HepG2 (cell line): ENCODE data around the gene LTB4R. TPM values are rescaled to one million over a fixed set of nuclear protein-coding genes. Genes with fewer than 3 reads are reported as not detected.

ENCODE experiments used
- ARID2 ChIP-seq: sonication (generic); formaldehyde crosslinking; IDR thresholded peaks from 2 replicates; pipeline ENCODE4 v1.8.1; 2022; ENCODE audit warnings: mild to moderate bottlenecking, missing genetic modification reagents, borderline replicate concordance
- CAMTA2 ChIP-seq: sonication (generic); formaldehyde crosslinking; IDR thresholded peaks from 2 replicates; pipeline ENCODE4 v1.4.0; 2020; ENCODE audit warnings: mild to moderate bottlenecking, missing genetic modification reagents, borderline replicate concordance
- CENPX ChIP-seq: sonication (generic); formaldehyde crosslinking; IDR thresholded peaks from 2 replicates; pipeline ENCODE4 v1.9.0; 2021; ENCODE audit warnings: mild to moderate bottlenecking, missing genetic modification reagents, moderate library complexity
- FOXK2 ChIP-seq: fragments of 450-650 bp; IDR thresholded peaks from 2 replicates; pipeline ENCODE4 v1.6.1; 2016
- KDM5B ChIP-seq: sonication (generic); formaldehyde crosslinking; IDR thresholded peaks from 2 replicates; pipeline ENCODE4 v1.4.0; 2020; ENCODE audit warnings: missing genetic modification reagents, mild to moderate bottlenecking, borderline replicate concordance
- MNT ChIP-seq: fragments of 450-650 bp; IDR thresholded peaks from 2 replicates; pipeline ENCODE4 v1.6.1; 2016
- PAWR ChIP-seq: sonication (generic); formaldehyde crosslinking; IDR thresholded peaks from 2 replicates; pipeline ENCODE4 v1.4.0; 2020; ENCODE audit warnings: missing genetic modification reagents, mild to moderate bottlenecking, borderline replicate concordance
- RAD51 ChIP-seq: fragments of 450-650 bp; IDR thresholded peaks from 2 replicates; pipeline ENCODE4 v1.6.1; 2016; ENCODE audit warnings: borderline replicate concordance
- RBAK ChIP-seq: sonication (generic); formaldehyde crosslinking; IDR thresholded peaks from 2 replicates; pipeline ENCODE4 v1.5.1; 2020; ENCODE audit warnings: mild to moderate bottlenecking, missing genetic modification reagents
- REPIN1 ChIP-seq: sonication (generic); formaldehyde crosslinking; IDR thresholded peaks from 2 replicates; pipeline ENCODE4 v1.8.0; 2022; ENCODE audit warnings: missing genetic modification reagents, low read depth, mild to moderate bottlenecking, borderline replicate concordance
- REST ChIP-seq, 2 experiments: IDR thresholded peaks; 2 replicates each; pipeline ENCODE4 v1.6.1; 2011 to 2012; ENCODE audit warnings: low read length in 2 of 2, borderline replicate concordance in 1 of 2, low read depth in 1 of 2, mild to moderate bottlenecking in 1 of 2, moderate library complexity in 1 of 2
- SIX1 ChIP-seq: sonication (generic); formaldehyde crosslinking; IDR thresholded peaks from 2 replicates; pipeline ENCODE4 v1.4.0; 2020; ENCODE audit warnings: missing genetic modification reagents, borderline replicate concordance
- SNAPC5 ChIP-seq: sonication (generic); formaldehyde crosslinking; IDR thresholded peaks from 2 replicates; pipeline ENCODE4 v1.8.1; 2023; ENCODE audit warnings: mild to moderate bottlenecking, missing genetic modification reagents, borderline replicate concordance
- TBP ChIP-seq: sonication (generic); formaldehyde crosslinking; IDR thresholded peaks from 2 replicates; pipeline ENCODE4 v1.5.0; 2020; ENCODE audit warnings: missing genetic modification reagents
- TEAD2 ChIP-seq: sonication (generic); formaldehyde crosslinking; IDR thresholded peaks from 2 replicates; pipeline ENCODE4 v1.9.0; 2021; ENCODE audit warnings: missing genetic modification reagents
- ZFP90 ChIP-seq: sonication (generic); formaldehyde crosslinking; IDR thresholded peaks from 2 replicates; pipeline ENCODE4 v1.8.0; 2022; ENCODE audit warnings: missing genetic modification reagents, mild to moderate bottlenecking, inconsistent platforms, borderline replicate concordance
- ZIK1 ChIP-seq: sonication (generic); formaldehyde crosslinking; IDR thresholded peaks from 2 replicates; pipeline ENCODE4 v1.5.0; 2020; ENCODE audit warnings: mild to moderate bottlenecking, low read depth, missing genetic modification reagents, borderline replicate concordance
- ZNF235 ChIP-seq: sonication (generic); formaldehyde crosslinking; IDR thresholded peaks from 2 replicates; pipeline ENCODE4 v1.8.1; 2023; ENCODE audit warnings: mild to moderate bottlenecking, missing genetic modification reagents, borderline replicate concordance
- ZNF282 ChIP-seq: fragments of 450-650 bp; IDR thresholded peaks from 2 replicates; pipeline ENCODE4 v1.6.1; 2018; ENCODE audit not compliant: partially characterized antibody
- ZNF432 ChIP-seq: sonication (generic); formaldehyde crosslinking; IDR thresholded peaks from 2 replicates; pipeline ENCODE4 v1.5.0; 2020; ENCODE audit warnings: missing genetic modification reagents, mild to moderate bottlenecking, borderline replicate concordance
- ZNF501 ChIP-seq: sonication (generic); formaldehyde crosslinking; IDR thresholded peaks from 2 replicates; pipeline ENCODE4 v1.5.1; 2020; ENCODE audit warnings: mild to moderate bottlenecking, moderate library complexity, missing genetic modification reagents
- ZNF672 ChIP-seq: sonication (generic); formaldehyde crosslinking; IDR thresholded peaks from 2 replicates; pipeline ENCODE4 v1.8.1; 2022; ENCODE audit warnings: missing genetic modification reagents
- ZNF788 ChIP-seq: sonication (generic); formaldehyde crosslinking; IDR thresholded peaks from 2 replicates; pipeline ENCODE4 v1.5.0; 2020; ENCODE audit warnings: mild to moderate bottlenecking, missing genetic modification reagents, borderline replicate concordance
- ZNF850 ChIP-seq: sonication (generic); formaldehyde crosslinking; conservative IDR thresholded peaks from 2 replicates; pipeline ENCODE4 v1.9.0; 2021; ENCODE audit warnings: mild to moderate bottlenecking, missing genetic modification reagents
- polyA plus RNA-seq, 8 experiments: library from polyadenylated mRNA; depleted of rRNA in 3 of 8; stranded (reverse) in 7 of 8; unstranded in 1 of 8; fragments of >200 nt; fragmentation: Illumina TruSeq in 4 of 8; extraction: Trizol in 4 of 8; gene quantifications; 2 replicates each; pipeline versions ENCODE4 v1.2.1 to v1.2.3, GENCODE V29; 2011 to 2016; ENCODE audit warnings: low read depth in 4 of 8, missing spikeins in 1 of 8, mixed read lengths in 1 of 8; ENCODE audit not compliant: insufficient read depth in 1 of 8
- total RNA-seq, 5 experiments: library from RNA; depleted of rRNA; stranded (reverse); fragments of >200 nt; fragmentation: Illumina TruSeq; extraction: Trizol; gene quantifications; 2 replicates each; pipeline ENCODE4 v1.2.3, GENCODE V29; 2016; ENCODE audit warnings: low read depth in 1 of 5

Gene LTB4R
- total and polyA plus RNA-seq, 2 of the 13 experiments (the other 11 are each of a cell fraction or from before 2014, with no cell fraction given): 3.2 to 8.2 TPM

GRCh38 chr14:24315807-24316596, 4.7 kb downstream of the LTB4R start (continued):
- TF ChIP-seq ZNF432 (peak; percentile 91; the same call in 1 of the 2 replicates), PAWR (CRISPR knock-in tag) (peak; percentile 89; the same call in 1 of the 2 replicates), TBP (CRISPR knock-in tag) (no peak; the same call in 1 of the 2 replicates), REPIN1 (CRISPR knock-in tag) (peak; percentile 99), REST (IDR thresholded peaks at IDR 0.05; ENCODE audit: borderline replicate concordance in 1 of 2, low read depth in 1 of 2, low read length in 2 of 2) (no peak), ZNF235 (peak; percentile 98; the same call in 1 of the 2 replicates), SNAPC5 (CRISPR knock-in tag) (peak; percentile 88), CAMTA2 (peak; percentile 78), RBAK (no peak), TEAD2 (CRISPR knock-in tag) (peak; percentile 97), RAD51 (no peak), ZNF672 (CRISPR knock-in tag) (no peak), ARID2 (CRISPR knock-in tag) (peak; percentile 99), ZNF282 (no peak), ZNF501 (peak; percentile 98), ZFP90 (CRISPR knock-in tag) (peak; percentile 94), ZNF788 (peak; percentile 95), ZIK1 (CRISPR knock-in tag) (peak; percentile 99; the same call in 1 of the 2 replicates), KDM5B (CRISPR knock-in tag) (peak; percentile 100), ZNF850 (CRISPR knock-in tag) (no peak), CENPX (CRISPR knock-in tag) (no peak), SIX1 (no peak), MNT (peak; percentile 30; the same call in 1 of the 2 replicates), FOXK2 (no peak)
